IMR-90 (cell line): ENCODE results near the gene SARS1. TPM values are rescaled to one million over a fixed set of nuclear protein-coding genes. Genes with fewer than 3 reads are reported as not detected.
A peak's percentile ranks its signal among the peaks of the same experiment; 100 is the strongest.

Experiments
- ATAC-seq: fragments of 200-7000 bp; cut with Tn5 transposase; 2 replicates; pipeline ENCODE4 v1.9.1; 2020; ENCODE audit warnings: low read depth, mild to moderate bottlenecking, moderate library complexity
- BruUV-seq: library from RNA; stranded (reverse); fragments of 400-500 nt; replicated peaks from 2 replicates; lab custom pipeline; 2021; lab: Mats Ljungman, UMichigan
- CTCF ChIA-PET: fragments of 300-600 bp; formaldehyde crosslinking; extraction: SDS; loops from one replicate; lab custom pipeline; 2021; ENCODE audit warnings: antibody characterized with exemption; lab: Yijun Ruan, JAX
- POLR2A ChIA-PET: fragments of 300-600 bp; sonication (Branson Sonifier 250); formaldehyde crosslinking; loops from one replicate; lab custom pipeline; 2022; ENCODE audit warnings: antibody characterized with exemption; ENCODE audit not compliant: unreplicated experiment; lab: Charles Lee
- DNase-seq: peaks from one replicate; pipeline ENCODE4 v3.0.0; 2013
- H2AFZ ChIP-seq: replicated peaks from 2 replicates; pipeline ENCODE3; 2013; ENCODE audit warnings: low read length, mild to moderate bottlenecking; ENCODE audit not compliant: poor library complexity
- H2AK5ac ChIP-seq: 2 replicates; pipeline ENCODE4 v1.6.1; 2013; ENCODE audit warnings: low read depth, low read length, inconsistent platforms
- H2AK9ac ChIP-seq: replicated peaks from 2 replicates; pipeline ENCODE3; 2013; ENCODE audit warnings: mild to moderate bottlenecking, low read depth, low read length, moderate library complexity; ENCODE audit not compliant: poor library complexity
- H2BK120ac ChIP-seq: 2 replicates; pipeline ENCODE4 v1.6.1; 2013; ENCODE audit warnings: low read depth, low read length, inconsistent platforms
- H2BK15ac ChIP-seq: 3 replicates; pipeline ENCODE4 v1.6.1; 2013; ENCODE audit warnings: low read depth, low read length, inconsistent platforms
- H2BK20ac ChIP-seq: 2 replicates; pipeline ENCODE4 v1.6.1; 2013; ENCODE audit warnings: low read depth, mild to moderate bottlenecking, inconsistent platforms, low read length, moderate library complexity
- H2BK5ac ChIP-seq: 2 replicates; pipeline ENCODE4 v1.6.1; 2013; ENCODE audit warnings: mild to moderate bottlenecking, low read depth, low read length, inconsistent platforms; ENCODE audit not compliant: poor library complexity, severe bottlenecking
- H3K14ac ChIP-seq: replicated peaks from 2 replicates; pipeline ENCODE4 v1.6.1; 2013; ENCODE audit warnings: low read depth, low read length, inconsistent platforms
- H3K18ac ChIP-seq: 2 replicates; pipeline ENCODE4 v1.6.1; 2013; ENCODE audit warnings: low read depth, low read length, control low read depth
- H3K23ac ChIP-seq: 2 replicates; pipeline ENCODE4 v1.6.1; 2013; ENCODE audit warnings: low read depth, low read length, inconsistent platforms
- H3K27ac ChIP-seq: 2 replicates; pipeline ENCODE4 v1.5.1; 2013; ENCODE audit warnings: mild to moderate bottlenecking, control low read depth, low read length; ENCODE audit not compliant: insufficient read depth
- H3K27me3 ChIP-seq: 2 replicates; pipeline ENCODE4 v1.6.1; 2013; ENCODE audit warnings: low read length; ENCODE audit not compliant: control insufficient read depth, insufficient read depth
- H3K36me3 ChIP-seq: 2 replicates; pipeline ENCODE4 v1.6.1; 2013; ENCODE audit warnings: low read length, mixed read lengths; ENCODE audit not compliant: control insufficient read depth, insufficient read depth
- H3K4ac ChIP-seq: 2 replicates; pipeline ENCODE4 v1.6.1; 2013; ENCODE audit warnings: low read depth, low read length, inconsistent platforms
- H3K4me1 ChIP-seq: 2 replicates; pipeline ENCODE4 v1.6.1; 2013; ENCODE audit warnings: low read length, mixed read lengths; ENCODE audit not compliant: control insufficient read depth, insufficient read depth
- H3K4me2 ChIP-seq: 2 replicates; pipeline ENCODE4 v1.6.1; 2013; ENCODE audit warnings: low read depth, mild to moderate bottlenecking, control low read depth, low read length, moderate library complexity
- H3K4me3 ChIP-seq: 2 replicates; pipeline ENCODE4 v1.5.1; 2013; ENCODE audit warnings: low read depth, mild to moderate bottlenecking, control low read depth, low read length, moderate library complexity; ENCODE audit not compliant: insufficient read depth
- H3K56ac ChIP-seq: 2 replicates; pipeline ENCODE4 v1.6.1; 2013; ENCODE audit warnings: low read length, inconsistent platforms; ENCODE audit not compliant: insufficient read depth; ENCODE audit errors: extremely low read depth
- H3K79me1 ChIP-seq, 2 experiments: 2 replicates each; pipeline ENCODE4 v1.6.1; 2013; ENCODE audit warnings: low read length in 2 of 2, inconsistent platforms in 1 of 2, low read depth in 1 of 2
- H3K9ac ChIP-seq: 2 replicates; pipeline ENCODE4 v1.6.1; 2013; ENCODE audit warnings: low read depth, low read length, control low read depth
- H3K9me1 ChIP-seq: 2 replicates; pipeline ENCODE4 v1.6.1; 2013; ENCODE audit warnings: low read length, inconsistent platforms; ENCODE audit not compliant: insufficient read depth
- H3K9me3 ChIP-seq: 2 replicates; pipeline ENCODE4 v1.6.1; 2013; ENCODE audit warnings: low read length; ENCODE audit not compliant: control insufficient read depth, insufficient read depth
- H4K20me1 ChIP-seq: 2 replicates; pipeline ENCODE4 v1.6.1; 2013; ENCODE audit warnings: low read length, inconsistent platforms; ENCODE audit not compliant: insufficient read depth
- H4K5ac ChIP-seq: 2 replicates; pipeline ENCODE4 v1.6.1; 2013; ENCODE audit warnings: mild to moderate bottlenecking, low read depth, low read length, control low read depth
- H4K8ac ChIP-seq, 2 experiments: 2 replicates each; pipeline ENCODE4 v1.6.1; 2013; ENCODE audit warnings: low read depth in 2 of 2, low read length in 2 of 2, control low read depth in 1 of 2, inconsistent platforms in 1 of 2
- H4K91ac ChIP-seq: 2 replicates; pipeline ENCODE4 v1.6.1; 2013; ENCODE audit warnings: low read depth, low read length, inconsistent platforms; ENCODE audit not compliant: insufficient read depth
- BHLHE40 ChIP-seq: fragments of 150-350 bp; IDR thresholded peaks from 2 replicates; pipeline ENCODE4 v1.6.1; 2016; ENCODE audit warnings: mild to moderate bottlenecking, low read depth, low read length
- CEBPB ChIP-seq: IDR thresholded peaks from 2 replicates; pipeline ENCODE4 v1.6.1; 2012; ENCODE audit warnings: low read depth, low read length, improper control_type of control experiment
- ELK1 ChIP-seq: fragments of 150-350 bp; IDR thresholded peaks from 2 replicates; pipeline ENCODE4 v1.6.1; 2016; ENCODE audit warnings: low read depth, mild to moderate bottlenecking, low read length, moderate library complexity, borderline replicate concordance
- FOS ChIP-seq: fragments of 150-350 bp; IDR thresholded peaks from 2 replicates; pipeline ENCODE4 v1.6.1; 2016; ENCODE audit warnings: low read depth, low read length
- MAZ ChIP-seq: IDR thresholded peaks from 2 replicates; pipeline ENCODE4 v1.6.1; 2012; ENCODE audit warnings: low read depth, mild to moderate bottlenecking, low read length, improper control_type of control experiment, moderate library complexity, borderline replicate concordance
- POLR2A ChIP-seq: IDR thresholded peaks from 2 replicates; pipeline ENCODE4 v1.6.1; 2012; ENCODE audit warnings: mild to moderate bottlenecking, low read depth, low read length
- RAD21 ChIP-seq: IDR thresholded peaks from 2 replicates; pipeline ENCODE4 v1.6.1; 2012; ENCODE audit warnings: low read length, improper control_type of control experiment
- RCOR1 ChIP-seq: IDR thresholded peaks from 2 replicates; pipeline ENCODE4 v1.6.1; 2012; ENCODE audit warnings: mild to moderate bottlenecking, low read length, improper control_type of control experiment; ENCODE audit not compliant: insufficient replicate concordance
- RFX5 ChIP-seq: IDR thresholded peaks from 2 replicates; pipeline ENCODE4 v1.8.0; 2012; ENCODE audit warnings: low read depth, mild to moderate bottlenecking, low read length, moderate library complexity
- SMC3 ChIP-seq: fragments of 150-350 bp; IDR thresholded peaks from 2 replicates; pipeline ENCODE4 v1.6.1; 2016; ENCODE audit warnings: low read depth, mild to moderate bottlenecking, antibody characterized with exemption, low read length, moderate library complexity
- WGBS, 2 experiments: methylation state at CpG; one replicate each; pipeline versions ENCODE4 v1.1.5 to v1.1.7; 2013; ENCODE audit warnings: missing lambda C conversion rate in 2 of 2; ENCODE audit not compliant: insufficient read length in 1 of 2; ENCODE audit errors: extremely low coverage in 2 of 2; 5-methylcytosine and 5-hydroxymethylcytosine counted together
- dilution Hi-C: fragments of 300-500 bp; cut with HindIII; formaldehyde crosslinking; loops from one replicate; pipeline ENCODE4 v1.14.3; 2018; ENCODE audit warnings: low sequenced_read_pairs; ENCODE audit not compliant: unreplicated experiment
- in situ Hi-C: fragments of 300-500 bp; cut with MboI; formaldehyde crosslinking; loops from 3 replicates; pipeline ENCODE4 v1.14.3; 2019; ENCODE audit warnings: low sequenced_read_pairs, inconsistent platforms, mixed read lengths
- intact Hi-C: fragments of 100-400 bp; cut with micrococcal nuclease; formaldehyde crosslinking; loops from 2 replicates; pipeline ENCODE4 v1.10.0; 2022
- polyA plus RNA-seq, 3 experiments: library from polyadenylated mRNA; depleted of rRNA; stranded (reverse); fragments of >200 nt; gene quantifications; 2 replicates each; pipeline ENCODE4 v1.2.3, GENCODE V29; 2012; ENCODE audit warnings: low replicate concordance in 1 of 3
- total RNA-seq: library from RNA; depleted of rRNA; stranded (reverse); fragments of >200 nt; gene quantifications from 2 replicates; pipeline ENCODE4 v1.2.3, GENCODE V29; 2012

SARS1 gene
- total and polyA plus RNA-seq, 2 of the 4 experiments (the other 2 are of a cell fraction), result 231 to 348 TPM

- Histone ChIP-seq H3K4ac (no peak overlapping the region), H3K36me3 (no peaks in the 10 kb centered on the region), H3K79me1 (0 out of 4 replicates have a peak, but pooled peaks cover 0 to 7% of the 10 kb centered on the region in 2 experiments), H4K91ac (no peak overlapping the region), H3K4me3 (peak overlapping the region; percentile 54), H3K9me3 (no peaks in the 10 kb centered on the region), H2BK120ac (no peak overlapping the region), H3K4me2 (peak overlapping the region; percentile 76), H3K4me1 (peaks cover 21% of the 10 kb centered on the region), H4K8ac (peak overlapping the region in 1 of 2 experiments; percentile 4; a peak in 1 of 4 replicates), H3K18ac (no peak overlapping the region), H3K27me3 (no peaks in the 10 kb centered on the region), H3K9ac (no peak overlapping the region), H2BK15ac (no peak overlapping the region), H2AFZ (peak overlapping the region; percentile 90), H2AK5ac (no peak overlapping the region), H3K56ac (no peak overlapping the region), H2AK9ac (peak overlapping the region; percentile 67), H4K5ac (no peak overlapping the region), H3K23ac (no peak overlapping the region), H4K20me1 (no peaks in the 10 kb centered on the region), H2BK5ac (no peak overlapping the region), H3K27ac (no peak overlapping the region), H3K14ac (no peak overlapping the region), H2BK20ac (no peak overlapping the region), H3K9me1 (no peaks in the 10 kb centered on the region; the same call in 1 of the 2 replicates)
- WGBS, 2 experiments, result 5% methylated on average over 48 of the region's 80 CpGs; no CpG with 5 or more reads in 1 of the 2 experiments
- ChIA-PET POLR2A (interaction anchor here (0.5 kb wide), 1 partner anchor 8 kb away, joined by 3 read pairs; no protein-coding TSS in a partner anchor), CTCF (no interaction called here)
- DNase-seq (no peak), ATAC-seq (peak; percentile 41)
- in situ Hi-C loops (no loop called here), dilution Hi-C loops (no loop called here), intact Hi-C loops (loop anchor here (1.0 kb wide), 1 partner anchor 10 kb away; no protein-coding TSS in a partner anchor)
- TF ChIP-seq ELK1 (no peak), RFX5 (no peak), RCOR1 (no peak), POLR2A (no peak), MAZ (no peak), SMC3 (no peak), BHLHE40 (no peak), CEBPB (no peak), RAD21 (no peak), FOS (no peak)
- no TSS peak for BruUV-seq
Measured at GRCh38 chr1:109249654-109250401, 36.1 kb downstream of the SARS1 start.
